NK-92 treated with Interleukin-12 subunit alpha and Interleukin-12 subunit beta, amount 100 ng/mL, for 24 hours (cell line): ENCODE data around the gene AP1G1.
A peak's percentile ranks its signal among the peaks of the same experiment; 100 is the strongest.
"Not testable (repeated sequence)": the region's sequence is repeated elsewhere in the genome, so short reads cannot be mapped to it uniquely, and the experiment has no call there.

Experiments used
- DNase-seq: peaks from one replicate; lab custom pipeline; 2025; lab: John Stamatoyannopoulos, UW

AP1G1 gene

DNA sequence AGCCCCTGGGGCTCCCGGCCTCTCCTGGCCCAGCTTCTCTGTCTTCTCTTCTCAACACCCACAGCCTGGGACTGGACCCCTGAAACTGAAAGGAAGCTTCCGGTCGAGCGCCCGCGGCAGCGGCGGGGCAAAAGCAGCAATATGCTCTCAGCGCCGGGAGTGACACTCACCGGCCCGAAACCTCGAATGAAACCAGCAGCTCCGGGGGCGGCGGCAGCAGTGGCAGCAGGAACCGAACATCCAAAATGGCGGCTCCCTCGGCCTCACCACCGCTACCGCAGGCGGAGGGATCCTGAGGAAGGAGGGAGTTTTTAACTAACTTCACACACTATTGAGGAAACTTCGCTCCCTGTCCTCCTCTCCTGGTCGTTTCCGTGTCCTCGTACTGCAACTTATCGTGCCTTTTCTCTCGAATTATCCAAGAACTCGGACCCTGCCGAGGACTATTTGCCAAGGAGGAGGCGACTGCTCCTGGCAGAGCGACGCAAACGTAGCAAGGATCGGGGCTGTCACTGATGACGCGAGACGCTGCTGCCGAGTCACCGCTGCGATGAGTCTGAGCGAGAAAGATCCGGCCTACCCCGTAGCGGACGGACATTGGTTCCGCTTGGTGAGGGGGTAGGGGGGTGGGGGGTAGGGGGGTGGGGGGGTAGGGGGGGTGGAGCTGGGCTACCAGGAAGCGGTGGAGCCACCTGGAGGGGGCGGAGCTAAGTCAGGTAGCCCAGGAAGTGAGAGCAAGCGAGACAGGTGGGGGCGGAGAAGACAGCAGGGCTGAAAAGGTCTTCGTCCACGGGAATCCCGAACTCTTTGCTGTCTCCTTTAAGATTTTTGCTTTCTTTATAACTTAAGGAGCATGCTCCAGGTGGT, at the start of gene AP1G1:
Gene AP1G1, minus strand, starts transcription at position 242 of the 867 bp plus-strand sequence. CDS start 19,355 bp downstream, outside the sequence.
- peak; percentile 85 for DNase-seq

DNA sequence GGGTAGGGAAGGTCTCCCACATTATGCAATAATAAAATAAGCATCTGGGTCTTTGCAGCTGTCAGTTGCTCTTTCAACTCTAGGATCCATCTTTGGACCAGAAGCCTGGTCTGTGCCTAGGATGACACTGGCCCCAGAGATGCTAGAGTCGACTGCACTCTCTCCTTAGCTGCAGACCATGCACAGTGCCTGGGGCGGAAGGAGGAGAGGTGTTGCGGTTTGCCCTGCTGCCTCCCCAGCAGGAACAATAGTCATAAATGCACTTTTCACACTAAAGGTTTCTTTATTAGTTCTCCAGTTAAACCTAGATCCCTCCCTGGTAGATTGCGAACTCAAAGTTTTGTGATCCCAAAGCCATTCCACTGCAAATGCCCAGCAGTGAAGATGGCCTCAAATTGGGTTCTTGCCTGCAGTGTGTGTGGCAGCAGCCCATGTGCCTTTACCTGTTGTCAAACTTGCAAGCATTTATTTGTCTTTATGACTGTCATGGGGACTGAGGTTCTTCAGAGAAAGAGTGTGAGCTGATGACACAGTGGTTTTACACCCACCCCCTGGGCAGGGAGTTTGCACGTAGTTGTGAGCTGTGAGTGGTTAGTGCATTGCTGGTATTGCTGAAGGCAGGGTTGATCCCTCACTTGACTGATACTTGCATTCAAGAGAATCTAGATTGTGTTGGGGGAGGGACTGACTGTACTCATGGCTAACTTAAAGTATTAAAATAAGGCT, 47.5 kb upstream of the AP1G1 start:
- DNase-seq = peak; percentile 29

DNA sequence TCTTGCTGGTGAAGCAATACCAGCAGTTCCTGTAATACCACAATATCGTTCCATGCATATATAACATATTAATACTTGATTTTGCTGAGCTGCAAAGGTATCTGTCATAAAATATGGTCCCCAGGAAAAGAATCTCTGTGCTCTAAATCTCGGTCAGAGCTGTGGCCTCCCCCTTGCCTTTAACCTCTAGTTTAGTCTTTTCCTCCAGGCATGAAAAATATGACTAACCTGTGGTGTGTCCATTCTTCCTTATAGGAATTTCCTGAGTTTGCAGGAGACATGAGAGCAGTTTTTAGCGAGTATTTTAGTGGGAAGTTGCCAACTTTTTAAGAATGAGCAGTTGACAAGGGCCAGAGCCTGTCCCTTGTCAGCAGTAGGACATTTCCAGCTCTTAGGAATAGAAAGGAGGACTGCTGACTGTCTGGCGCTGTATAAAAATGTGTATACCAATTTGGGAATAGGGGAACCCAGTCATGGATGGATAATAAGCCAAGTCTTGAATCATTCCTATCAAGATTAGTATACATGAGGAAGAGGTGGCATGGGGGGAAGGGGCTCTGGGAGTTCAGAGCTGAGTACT, 45.8 kb upstream of the AP1G1 start:
- DNase-seq = no peak

DNA sequence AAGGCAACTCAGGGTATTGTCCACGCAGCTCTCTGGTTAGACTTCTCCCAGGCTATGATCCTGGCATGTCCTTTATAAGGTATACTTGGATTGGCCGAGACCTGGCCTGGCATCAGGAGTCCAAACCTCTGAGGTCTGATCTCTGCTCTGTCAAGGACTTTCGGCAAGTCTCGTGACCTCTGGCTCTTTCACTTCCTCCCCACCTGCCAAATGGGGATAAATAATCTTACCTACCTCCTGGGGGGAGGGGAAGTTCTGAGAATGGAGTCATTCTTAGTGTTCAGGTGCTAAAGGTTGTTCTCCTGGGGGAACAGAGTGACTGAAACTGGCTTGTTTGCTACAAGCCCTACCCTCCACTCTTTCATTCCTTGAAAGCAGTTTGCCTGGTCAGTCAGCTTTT, 44.8 kb upstream of the AP1G1 start:
- no peak for DNase-seq

DNA sequence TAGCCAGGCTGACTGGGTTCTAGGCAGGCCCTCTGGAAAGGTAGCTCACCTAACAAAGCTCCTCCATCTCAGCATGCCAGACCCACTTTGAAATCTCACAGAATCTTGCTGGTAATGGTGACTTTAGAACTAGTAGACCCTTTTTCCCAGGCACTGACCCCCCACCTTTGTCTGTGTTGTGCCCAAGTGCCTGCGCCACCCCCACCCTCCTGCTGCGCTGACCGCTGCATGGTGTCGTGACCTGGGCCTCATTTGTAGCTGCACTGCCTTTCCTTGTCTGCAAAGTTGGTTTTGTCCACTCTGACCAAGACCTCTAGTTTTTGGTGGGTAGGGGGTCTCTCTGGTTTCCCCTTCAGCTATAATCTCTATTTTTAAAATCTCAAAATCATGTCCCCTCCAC, 43.9 kb upstream of the AP1G1 start:
- DNase-seq = no peak

DNA sequence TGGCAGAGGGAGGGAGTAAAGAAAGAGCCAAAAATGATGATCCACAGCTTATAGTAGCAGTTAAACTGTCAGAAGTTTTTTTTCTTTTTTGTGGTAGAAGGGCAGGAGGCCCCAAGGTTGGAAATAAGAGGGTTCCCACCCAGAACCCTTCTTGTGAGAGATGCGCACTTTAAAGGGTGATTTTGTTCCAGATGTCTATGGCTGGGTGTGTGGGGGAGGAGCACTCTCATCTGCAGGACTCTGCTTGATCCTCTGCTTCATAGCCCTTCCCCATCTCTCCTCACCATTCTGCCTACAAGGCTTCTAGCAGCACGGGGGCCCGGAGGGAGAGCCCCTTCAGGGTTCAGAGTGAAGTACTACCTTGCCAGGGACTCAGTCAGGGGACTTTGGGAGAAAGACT, 43.5 kb upstream of the AP1G1 start:
- DNase-seq = no peak

DNA sequence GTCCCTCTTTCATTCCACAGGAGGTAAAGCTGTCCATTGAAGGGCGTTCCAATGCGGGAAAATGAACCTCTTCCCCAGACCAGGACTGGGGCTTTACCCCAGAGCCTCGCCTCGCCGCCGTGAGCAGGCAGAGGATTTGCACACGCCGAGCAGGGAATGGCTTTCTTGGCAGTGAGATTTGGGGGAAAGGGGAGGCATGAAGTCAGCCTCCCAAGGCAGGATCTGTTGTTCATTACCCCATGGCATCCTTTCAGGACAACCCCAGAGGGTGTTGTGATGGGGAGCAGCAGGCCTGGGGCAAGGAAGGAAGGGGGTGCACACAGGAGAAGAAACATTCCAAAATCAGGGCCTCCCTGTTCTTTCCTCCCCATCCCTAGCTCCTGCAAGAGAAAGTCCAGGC, 43.1 kb upstream of the AP1G1 start:
- no peak for DNase-seq

DNA sequence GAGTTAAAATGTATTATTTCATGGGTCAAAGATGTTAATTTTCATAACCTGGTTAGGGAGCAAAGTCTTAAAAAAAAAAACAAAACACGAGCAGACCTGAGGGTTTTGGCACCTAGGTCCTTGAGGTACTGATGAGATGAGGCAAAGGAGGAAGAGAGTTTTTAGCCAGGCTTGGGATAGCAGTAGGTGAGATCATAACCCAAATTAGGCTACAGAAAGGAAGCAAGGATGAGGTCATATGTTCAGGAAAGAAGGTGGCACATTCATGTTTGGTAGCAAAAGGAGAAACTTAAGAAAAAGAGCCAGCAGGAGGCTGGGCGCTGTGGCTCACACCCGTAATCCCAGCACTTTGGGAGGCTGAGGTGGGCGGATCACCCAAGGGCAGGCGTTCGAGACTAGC, 40.0 kb upstream of the AP1G1 start:
- DNase-seq = no peak

DNA sequence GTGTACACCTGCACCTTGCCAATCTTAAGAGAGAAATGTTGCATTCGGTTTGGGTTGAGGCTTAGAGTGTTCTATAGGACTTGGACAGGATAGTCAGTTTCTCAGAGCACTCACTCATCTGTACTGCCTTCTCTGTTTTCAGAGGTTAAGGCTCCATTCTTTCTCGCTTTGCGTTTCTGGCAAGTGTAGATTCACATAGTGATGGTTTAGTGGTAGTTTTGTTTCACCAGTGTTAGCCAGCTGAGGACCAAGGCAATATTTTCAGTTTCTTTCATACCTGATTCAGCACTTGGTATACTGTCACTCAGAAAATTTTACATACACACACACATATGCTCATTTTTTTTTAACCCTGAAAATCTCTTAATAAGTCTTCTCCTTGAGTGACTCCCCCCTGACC, 38.5 kb upstream of the AP1G1 start:
- DNase-seq = no peak

DNA sequence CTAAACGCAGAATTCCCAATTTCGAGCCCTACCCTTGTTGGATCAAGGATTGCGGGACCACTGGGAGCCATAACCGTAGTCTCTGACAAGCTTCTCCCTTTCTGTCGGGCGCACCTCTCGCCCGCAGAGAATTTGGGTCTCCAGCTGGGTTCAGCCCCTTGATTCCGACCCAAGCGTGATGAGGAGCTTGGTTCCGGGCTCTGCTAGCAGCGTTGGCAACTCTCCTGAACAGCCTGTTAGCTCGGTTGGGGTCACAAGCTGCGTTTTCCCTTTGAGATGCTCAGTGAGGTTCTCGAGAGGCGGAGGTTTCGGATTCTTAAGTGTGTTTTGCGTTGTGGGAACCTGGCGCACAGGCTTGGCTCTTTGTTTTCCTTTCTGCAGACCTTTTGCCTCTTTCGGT, 37.8 kb upstream of the AP1G1 start:
- no peak for DNase-seq

DNA sequence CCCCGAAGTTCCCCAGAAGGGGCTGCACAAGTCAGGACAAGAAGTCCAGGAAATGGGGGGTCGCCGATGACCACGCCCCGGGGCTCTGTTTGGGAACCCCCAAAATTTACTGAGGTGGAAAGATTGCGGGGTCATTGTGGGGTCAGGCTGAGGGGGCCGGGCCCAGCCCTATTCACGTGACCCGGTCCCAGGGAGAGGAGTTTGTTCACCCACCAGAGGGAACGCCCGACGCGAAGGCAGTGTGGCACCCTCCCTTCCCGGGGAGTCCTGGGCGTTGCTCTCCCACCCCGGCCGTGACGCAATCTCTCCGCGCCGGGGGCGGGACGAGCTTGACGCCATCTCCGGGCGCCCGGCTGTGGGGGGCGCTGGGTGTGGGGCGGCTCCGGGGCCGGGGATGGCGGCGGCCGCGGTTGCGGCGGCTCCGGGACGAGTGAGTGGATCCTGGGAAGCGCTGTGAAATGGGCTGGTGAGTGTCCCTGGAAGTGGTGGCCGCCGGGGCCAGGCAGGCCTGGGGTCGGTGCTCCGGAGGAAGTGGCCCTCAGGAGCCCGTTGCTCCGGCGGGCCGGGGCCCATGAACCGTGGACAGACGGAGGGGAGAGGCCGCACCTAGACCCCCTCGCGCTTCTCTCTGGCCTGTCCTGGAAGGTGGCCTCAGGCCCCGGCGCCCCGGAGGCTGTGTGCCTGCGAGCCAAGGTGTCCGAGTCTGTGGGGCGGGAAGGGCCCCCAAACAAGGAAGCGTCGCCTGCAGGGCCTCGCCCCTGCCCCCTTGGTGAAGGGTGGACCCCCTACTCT, 37.2 kb upstream of the AP1G1 start, which contains the start of gene ATXN1L:
Gene ATXN1L, plus strand, starts transcription at position 338 of the 792 bp plus-strand sequence. CDS start 3,765 bp downstream, outside the sequence.
- DNase-seq = peak; percentile 69

DNA sequence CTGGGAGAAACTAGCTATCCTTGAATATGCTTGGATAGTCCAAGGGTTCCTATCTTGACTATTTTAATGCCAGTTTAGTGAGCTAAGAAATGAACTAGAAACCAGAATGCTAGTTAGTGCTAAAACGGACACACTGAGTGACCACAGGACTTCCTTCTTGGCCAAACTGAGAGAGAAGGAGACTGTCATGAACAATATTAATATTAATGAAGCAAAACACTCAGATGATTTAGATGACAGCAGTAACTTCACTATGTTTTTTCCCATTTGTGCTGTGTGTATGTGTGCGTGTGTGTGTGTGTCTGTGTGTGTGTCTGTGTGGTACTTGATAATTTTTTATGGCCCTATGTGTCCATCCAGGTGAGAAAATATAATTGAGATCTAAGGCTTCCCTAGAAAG, 34.9 kb upstream of the AP1G1 start:
- no peak for DNase-seq

DNA sequence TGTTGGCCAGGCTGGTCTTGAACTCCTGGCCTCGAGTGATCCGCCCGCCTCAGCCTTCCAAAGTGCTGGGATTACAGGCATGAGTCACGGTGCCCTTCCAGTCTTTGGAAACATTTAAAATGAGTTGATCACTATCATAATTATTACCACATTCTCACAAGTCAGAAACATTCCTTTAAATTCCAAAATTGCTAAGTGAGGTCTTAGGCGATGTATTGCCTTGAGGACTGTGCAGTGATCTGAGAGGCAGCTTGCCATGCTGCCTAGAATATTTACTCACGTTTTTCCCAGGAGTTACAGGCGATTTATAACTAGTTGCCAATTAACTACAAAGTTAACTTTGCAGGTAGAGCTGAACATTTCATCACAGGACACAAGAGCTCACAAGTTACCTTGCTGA, 31.4 kb upstream of the AP1G1 start:
- no peak for DNase-seq

DNA sequence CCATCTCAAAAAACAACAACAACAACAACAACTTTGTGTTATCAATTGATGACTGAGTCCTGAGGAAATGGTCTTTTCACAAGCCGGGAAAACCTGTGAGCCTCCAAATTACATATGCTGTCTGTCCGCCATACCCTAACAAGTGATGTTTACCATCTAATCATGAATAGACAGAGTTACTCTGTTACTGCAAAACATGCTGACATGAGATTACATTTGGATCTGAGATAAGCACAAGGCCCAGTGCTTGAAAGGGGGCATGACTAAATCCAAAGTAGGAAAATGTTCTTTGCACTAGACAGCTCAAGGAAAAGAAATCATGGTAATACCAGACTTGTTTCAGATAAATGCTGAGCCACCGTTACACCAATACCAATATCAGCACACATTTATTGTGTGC, 28.5 kb upstream of the AP1G1 start:
- no peak for DNase-seq

DNA sequence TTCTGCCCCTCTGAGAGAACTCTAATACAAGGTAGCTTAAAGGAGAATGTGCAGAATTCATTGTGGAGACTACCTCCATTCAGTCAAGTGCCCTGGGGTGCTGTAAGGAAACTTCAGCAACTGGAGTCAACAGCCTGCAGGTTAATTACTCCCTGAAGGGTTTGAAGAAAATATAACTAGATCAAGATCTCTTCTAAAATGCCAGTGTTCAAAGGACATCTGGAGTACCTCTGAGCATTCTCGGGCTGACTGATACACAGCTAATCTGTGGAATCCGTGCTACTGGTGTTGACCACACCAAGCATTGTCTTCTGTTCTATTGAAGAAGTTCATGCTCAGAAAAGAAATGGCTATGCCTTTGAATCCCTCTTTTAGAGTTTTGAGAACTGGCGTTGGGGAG, 25.7 kb upstream of the AP1G1 start:
- DNase-seq = no peak

DNA sequence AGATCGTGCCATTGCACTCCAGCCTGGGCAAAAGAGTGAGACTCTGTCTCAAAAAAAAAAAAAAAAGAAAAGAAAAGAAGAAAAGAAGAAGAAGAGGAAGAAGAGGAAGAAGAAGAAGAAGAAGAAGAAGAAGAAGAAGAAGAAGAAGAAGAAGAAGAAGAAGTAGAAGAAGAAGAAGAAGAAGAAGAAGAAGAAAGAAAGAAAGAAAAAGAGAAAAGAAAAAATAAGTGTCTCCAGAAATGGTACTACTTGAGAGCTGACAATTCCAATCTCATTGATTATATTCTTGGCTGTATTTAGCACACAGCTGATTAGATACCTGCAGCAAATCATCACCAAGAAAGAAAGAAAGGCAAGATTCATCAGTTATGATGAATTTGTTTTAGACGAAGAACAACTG, 23.5 kb upstream of the AP1G1 start:
- not testable (repeated sequence) for DNase-seq

DNA sequence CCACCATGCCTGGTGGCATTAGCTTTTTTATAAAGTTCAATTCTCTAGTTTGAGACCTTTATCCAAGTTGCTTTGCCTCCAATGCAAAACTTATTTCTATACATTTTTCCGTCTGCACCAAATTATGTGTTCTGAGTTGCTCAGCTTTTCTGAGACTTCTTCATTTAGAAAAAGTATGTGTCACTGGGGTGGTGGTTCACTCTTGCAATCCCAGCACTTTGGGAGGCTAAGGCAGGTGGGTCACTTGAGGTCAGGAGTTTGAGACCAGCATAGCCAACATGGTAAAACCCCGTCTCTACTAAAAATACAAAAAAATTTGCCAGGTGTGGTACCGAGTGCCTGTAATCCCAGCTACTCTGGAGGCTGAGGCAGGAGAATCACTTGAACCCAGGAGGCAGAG, 23.1 kb upstream of the AP1G1 start:
- not testable (repeated sequence) for DNase-seq

DNA sequence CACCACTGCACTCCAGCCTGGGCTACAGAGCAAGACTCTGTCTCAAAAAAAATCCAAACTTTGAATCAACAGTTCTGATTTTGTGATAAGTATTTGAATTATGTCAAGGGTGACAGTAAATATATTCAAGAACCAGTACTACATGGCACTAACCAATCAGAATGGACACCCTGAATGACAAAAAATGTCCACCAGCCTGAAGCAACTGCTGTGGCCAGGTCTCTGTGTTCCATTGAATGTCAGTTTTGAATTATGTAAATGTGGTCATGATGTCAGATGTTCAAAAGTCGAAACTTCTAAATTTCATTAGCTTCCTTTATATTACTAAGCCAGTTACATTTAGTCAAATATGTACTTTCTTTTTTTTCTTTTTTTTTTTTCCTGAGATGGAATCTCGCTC, 21.7 kb upstream of the AP1G1 start:
- no peak for DNase-seq

DNA sequence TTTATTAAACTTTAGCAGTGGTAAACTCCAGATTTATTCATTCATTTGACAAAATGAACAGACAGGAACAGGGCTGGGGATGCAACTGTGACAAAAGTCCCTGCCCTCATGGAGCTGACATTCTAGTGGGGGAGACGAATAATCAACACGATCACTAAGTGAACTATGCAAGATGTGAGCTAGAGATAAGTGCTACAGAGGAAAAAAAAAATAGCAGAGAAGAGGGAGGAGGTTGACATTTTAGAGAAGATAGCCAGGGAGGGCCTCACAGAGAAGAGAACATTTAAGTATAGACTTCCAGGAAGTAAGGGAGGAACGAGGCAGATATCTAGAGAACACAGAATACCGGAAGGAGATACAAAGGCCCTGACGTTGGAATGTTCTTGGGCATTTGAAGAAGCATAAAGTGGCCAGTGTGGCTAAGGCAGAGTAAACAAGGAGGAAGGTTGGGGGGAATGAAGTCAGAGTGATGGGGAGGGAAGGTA, 17.9 kb upstream of the AP1G1 start:
- no peak for DNase-seq

DNA sequence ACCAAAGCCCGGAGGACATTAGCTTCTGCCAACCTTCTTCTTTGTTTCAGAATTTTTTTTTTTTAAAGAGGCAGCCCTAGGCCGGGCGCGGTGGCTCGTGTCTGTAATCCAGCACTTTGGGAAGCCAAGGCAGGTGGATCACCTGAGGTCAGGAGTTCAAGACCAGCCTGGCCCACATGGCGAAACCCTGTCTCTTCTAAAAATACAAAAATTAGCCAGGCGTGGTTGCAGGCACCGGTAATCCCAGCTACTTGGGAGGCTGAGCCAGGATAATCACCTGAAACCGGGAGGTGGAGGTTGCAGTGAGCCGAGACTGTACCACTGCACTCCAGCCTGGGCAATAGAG, 8.5 kb upstream of the AP1G1 start:
- not testable (repeated sequence) for DNase-seq

DNA sequence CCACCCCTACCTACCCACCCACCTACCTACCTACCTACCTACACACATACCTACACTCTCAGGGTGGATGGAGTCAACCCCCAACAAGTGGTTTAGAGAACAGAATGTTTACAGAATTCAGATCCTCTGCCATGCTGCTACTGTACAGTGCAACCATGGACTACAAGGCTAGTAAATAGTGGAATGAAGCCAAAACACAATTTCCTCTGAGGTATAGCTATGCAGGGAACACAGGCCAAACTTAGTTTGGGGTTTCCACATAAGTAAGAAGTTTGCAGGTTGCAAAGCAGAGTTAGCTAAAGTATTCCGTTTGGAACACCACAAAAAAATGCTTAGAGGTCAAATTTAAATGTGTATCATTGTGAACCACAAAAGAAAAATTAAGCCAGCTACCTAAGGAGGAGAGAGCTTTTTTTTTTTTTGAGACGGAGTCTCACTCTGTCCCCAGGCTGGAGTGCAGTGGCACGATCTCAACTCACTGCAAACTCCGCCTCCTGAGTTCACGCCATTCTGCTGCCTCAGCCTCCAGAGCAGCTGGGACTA, 2.7 kb upstream of the AP1G1 start:
- DNase-seq = no peak

DNA sequence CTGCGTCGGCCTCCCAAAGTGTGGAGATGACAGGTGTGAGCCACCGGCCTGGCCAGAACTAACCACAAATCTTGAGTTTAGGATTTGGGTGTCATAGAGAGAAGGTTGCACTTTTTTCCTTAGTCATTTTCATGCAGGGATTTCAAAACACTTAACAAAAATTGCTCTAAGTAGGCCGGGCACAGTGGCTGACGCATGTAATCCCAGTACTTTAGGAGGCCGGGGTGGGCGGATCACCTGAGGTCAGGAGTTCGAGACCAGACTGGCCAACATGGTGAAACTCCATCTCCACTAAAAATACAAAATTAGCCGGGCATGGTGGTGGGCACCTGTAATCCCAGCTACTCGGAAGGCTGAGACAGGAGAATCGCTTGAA, 1.5 kb upstream of the AP1G1 start:
- not testable (repeated sequence) for DNase-seq
